BJ (cell line): ENCODE measurements around the gene CDC42BPB. TPM values are rescaled to one million over a fixed set of nuclear protein-coding genes. Genes with fewer than 3 reads are reported as not detected.

Source experiments
- CTCF ChIA-PET: fragments of 350-600 bp; formaldehyde crosslinking; extraction: SDS; loops from one replicate; lab custom pipeline; 2021; ENCODE audit warnings: antibody characterized with exemption, inconsistent platforms; lab: Yijun Ruan, JAX
- POLR2A ChIA-PET: fragments of 300-600 bp; sonication (Branson Sonifier 250); formaldehyde crosslinking; extraction: SDS; loops from one replicate; lab custom pipeline; 2021; ENCODE audit warnings: antibody characterized with exemption; lab: Charles Lee
- DNase-seq: peaks from one replicate; pipeline ENCODE4 v3.0.0-alpha.2; 2011; ENCODE audit warnings: low read depth
- H3K27me3 ChIP-seq: 2 replicates; pipeline ENCODE4 v1.6.0; 2011; ENCODE audit warnings: low read length; ENCODE audit not compliant: control insufficient read depth, insufficient read depth
- H3K36me3 ChIP-seq: 2 replicates; pipeline ENCODE4 v1.5.1; 2011; ENCODE audit warnings: low read length; ENCODE audit not compliant: control insufficient read depth, insufficient read depth
- H3K4me3 ChIP-seq: 2 replicates; pipeline ENCODE4 v1.5.1; 2011; ENCODE audit warnings: low read depth, mild to moderate bottlenecking, control low read depth, low read length
- polyA plus RNA-seq: library from polyadenylated mRNA; depleted of rRNA; stranded (reverse); fragments of >200 nt; gene quantifications from 2 replicates; pipeline ENCODE4 v1.2.3, GENCODE V29; 2011
- TF ChIP-seq, protein P1 (sequence below): IDR thresholded peaks from 2 replicates; pipeline ENCODE4 v1.5.1; 2011; ENCODE audit warnings: low read depth, mild to moderate bottlenecking, control low read depth, inconsistent platforms, low read length, moderate library complexity; ENCODE audit not compliant: insufficient read depth

The CDC42BPB gene
- polyA plus RNA-seq, 1 experiment, result 66.5 TPM

GRCh38 chr14:103031566-103031911 is 25.8 kb downstream of the CDC42BPB start:
- CTCF ChIA-PET, result no interaction called here
- Histone ChIP-seq H3K4me3 (no peak overlapping the region), H3K27me3 (no peaks in the 10 kb centered on the region), H3K36me3 (no peaks in the 10 kb centered on the region)
- POLR2A ChIA-PET, result no interaction called here
- DNase-seq, result no peak
- TF ChIP-seq, protein P1, sequence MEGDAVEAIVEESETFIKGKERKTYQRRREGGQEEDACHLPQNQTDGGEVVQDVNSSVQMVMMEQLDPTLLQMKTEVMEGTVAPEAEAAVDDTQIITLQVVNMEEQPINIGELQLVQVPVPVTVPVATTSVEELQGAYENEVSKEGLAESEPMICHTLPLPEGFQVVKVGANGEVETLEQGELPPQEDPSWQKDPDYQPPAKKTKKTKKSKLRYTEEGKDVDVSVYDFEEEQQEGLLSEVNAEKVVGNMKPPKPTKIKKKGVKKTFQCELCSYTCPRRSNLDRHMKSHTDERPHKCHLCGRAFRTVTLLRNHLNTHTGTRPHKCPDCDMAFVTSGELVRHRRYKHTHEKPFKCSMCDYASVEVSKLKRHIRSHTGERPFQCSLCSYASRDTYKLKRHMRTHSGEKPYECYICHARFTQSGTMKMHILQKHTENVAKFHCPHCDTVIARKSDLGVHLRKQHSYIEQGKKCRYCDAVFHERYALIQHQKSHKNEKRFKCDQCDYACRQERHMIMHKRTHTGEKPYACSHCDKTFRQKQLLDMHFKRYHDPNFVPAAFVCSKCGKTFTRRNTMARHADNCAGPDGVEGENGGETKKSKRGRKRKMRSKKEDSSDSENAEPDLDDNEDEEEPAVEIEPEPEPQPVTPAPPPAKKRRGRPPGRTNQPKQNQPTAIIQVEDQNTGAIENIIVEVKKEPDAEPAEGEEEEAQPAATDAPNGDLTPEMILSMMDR, result no peak

DNA sequence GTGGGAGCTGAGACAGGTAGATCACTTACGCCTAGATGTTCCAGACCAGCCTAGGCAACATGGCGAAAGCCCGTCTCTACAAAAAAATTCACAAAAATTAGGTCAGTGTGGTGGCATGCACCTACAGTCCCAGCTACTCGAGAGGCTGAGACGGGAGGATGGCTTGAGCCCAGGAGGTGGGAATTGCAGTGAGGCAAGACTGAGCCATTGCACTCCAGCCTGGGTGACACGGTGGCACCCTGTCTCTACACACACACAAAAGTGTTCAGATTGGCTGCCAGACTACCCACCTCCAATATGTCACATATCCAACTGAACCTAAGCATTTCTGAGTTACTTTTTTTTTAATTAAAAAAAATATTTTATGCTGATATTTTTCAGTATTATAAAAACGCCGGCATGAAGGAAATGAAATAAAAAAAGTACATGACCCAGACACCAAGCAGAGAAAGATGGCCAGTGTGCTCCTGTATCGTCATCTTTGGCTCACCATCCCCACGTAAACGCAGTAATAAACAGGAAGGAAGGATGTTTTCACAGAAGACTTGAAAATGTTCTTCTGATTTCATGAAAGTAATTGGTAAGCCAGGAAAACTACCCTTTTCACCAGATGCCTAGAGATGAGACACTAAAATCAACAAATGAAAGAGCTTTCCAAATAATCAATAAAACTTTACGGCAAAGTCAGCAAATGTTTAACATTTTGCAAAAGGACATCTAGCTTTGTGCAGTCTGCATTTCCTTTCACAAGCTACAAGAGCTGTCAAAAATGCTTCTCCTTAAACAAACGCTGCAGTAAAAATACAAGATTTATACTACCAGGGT is 26.4 kb downstream of the CDC42BPB start:
- TF ChIP-seq, protein P1, result no peak
- CTCF ChIA-PET, result no interaction called here
- DNase-seq, result no peak
- POLR2A ChIA-PET, result no interaction called here
- Histone ChIP-seq H3K27me3 (no peaks in the 10 kb centered on the region), H3K4me3 (no peak overlapping the region), H3K36me3 (no peaks in the 10 kb centered on the region)

GRCh38 chr14:103029936-103030335 is 27.4 kb downstream of the CDC42BPB start:
- Histone ChIP-seq H3K4me3 (no peak overlapping the region), H3K36me3 (no peaks in the 10 kb centered on the region), H3K27me3 (no peaks in the 10 kb centered on the region)
- POLR2A ChIA-PET, result no interaction called here
- DNase-seq, result no peak
- TF ChIP-seq, protein P1, result no peak
- CTCF ChIA-PET, result no interaction called here

GRCh38 chr14:103028772-103029171 is 28.6 kb downstream of the CDC42BPB start:
- H3K36me3 ChIP-seq, result no peaks in the 10 kb centered on the region
- no peak for DNase-seq
- TF ChIP-seq, protein P1, result no peak
- no peak overlapping the region for H3K4me3 ChIP-seq
- no peaks in the 10 kb centered on the region for H3K27me3 ChIP-seq
- ChIA-PET POLR2A (no interaction called here), CTCF (no interaction called here)

DNA sequence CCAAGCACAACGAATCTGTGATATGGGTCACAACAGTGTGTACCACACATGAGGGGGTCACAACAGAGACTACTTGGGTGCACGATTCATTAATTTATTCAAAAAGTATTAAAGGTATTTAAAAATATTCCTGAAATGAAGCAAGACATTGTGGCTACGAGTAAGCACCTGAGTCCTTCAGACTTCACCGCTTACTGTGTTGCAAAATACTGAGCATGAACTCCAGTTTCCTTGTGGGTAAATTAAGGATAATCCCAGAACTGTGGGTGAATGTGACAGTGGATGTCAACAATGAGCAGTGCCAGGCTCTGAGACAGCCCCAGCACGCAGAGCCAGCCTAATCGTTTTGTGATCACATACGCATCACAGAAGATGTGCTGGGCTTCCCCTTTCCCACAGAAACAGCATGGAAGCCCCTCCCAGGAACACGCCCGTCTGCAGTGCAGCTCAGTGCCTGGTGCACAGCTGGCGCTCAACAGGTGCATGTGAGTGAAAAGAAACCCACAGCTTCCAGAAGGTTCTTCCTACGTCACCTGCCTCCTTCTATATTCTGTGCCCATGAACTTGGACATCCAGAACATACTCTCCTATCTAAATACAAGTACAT is 29.1 kb downstream of the CDC42BPB start:
- Histone ChIP-seq H3K36me3 (no peaks in the 10 kb centered on the region), H3K4me3 (no peak overlapping the region), H3K27me3 (no peaks in the 10 kb centered on the region)
- TF ChIP-seq, protein P1, result no peak
- DNase-seq, result no peak
- CTCF ChIA-PET, result interaction anchor here (0.8 kb wide), 1 partner anchor 19 kb away, joined by 4 read pairs; no protein-coding TSS in a partner anchor
- POLR2A ChIA-PET, result no interaction called here
